HG02610 (cell line): ENCODE data around the gene ADAP2.
A peak's percentile ranks its signal among the peaks of the same experiment; 100 is the strongest.
"Not testable (repeated sequence)": the region's sequence is repeated elsewhere in the genome, so short reads cannot be mapped to it uniquely, and the experiment has no call there.

Source experiments
- ATAC-seq: cut with Tn5 transposase; IDR thresholded peaks from one replicate; pipeline ENCODE4 v1.9.1; 2021; ENCODE audit warnings: mild to moderate bottlenecking, moderate library complexity; ENCODE audit not compliant: unreplicated experiment

The ADAP2 gene

GRCh38 chr17:30965686-30966085 is 43.9 kb downstream of the ADAP2 start:
- ATAC-seq = no peak

GRCh38 chr17:30967911-30968310 is 46.2 kb downstream of the ADAP2 start:
- not testable (repeated sequence) for ATAC-seq

- peak; percentile 6 for ATAC-seq
Observed at GRCh38 chr17:30969989-30970830, 48.5 kb downstream of the ADAP2 start.

- ATAC-seq = peak; percentile 61
Observed at GRCh38 chr17:30970831-30971567, 49.3 kb downstream of the ADAP2 start, which contains the start of gene RNF135. RNF135 (plus strand) TSS chr17:30971039; CDS start chr17:30971074, 35 bp downstream.

- no peak for ATAC-seq
Observed at GRCh38 chr17:30975042-30975820, 53.5 kb downstream of the ADAP2 start.

GRCh38 chr17:30979919-30980318 is 58.2 kb downstream of the ADAP2 start:
- ATAC-seq = not testable (repeated sequence)

GRCh38 chr17:30981531-30982519 is 60.1 kb downstream of the ADAP2 start:
- ATAC-seq = no peak

- no peak for ATAC-seq
Observed at GRCh38 chr17:30982855-30983254, 61.1 kb downstream of the ADAP2 start.

GRCh38 chr17:30990458-30990857 is 68.7 kb downstream of the ADAP2 start:
- no peak for ATAC-seq

- ATAC-seq = no peak
Observed at GRCh38 chr17:30992551-30992950, 70.8 kb downstream of the ADAP2 start.

GRCh38 chr17:30995347-30995746 is 73.6 kb downstream of the ADAP2 start:
- ATAC-seq = no peak

- no peak for ATAC-seq
Observed at GRCh38 chr17:30996486-30996885, 74.7 kb downstream of the ADAP2 start.

GRCh38 chr17:30997270-30997669 is 75.5 kb downstream of the ADAP2 start:
- ATAC-seq = no peak

GRCh38 chr17:30997842-30998241 is 76.1 kb downstream of the ADAP2 start:
- ATAC-seq = no peak

- ATAC-seq = no peak
Observed at GRCh38 chr17:31002047-31002446, 80.3 kb downstream of the ADAP2 start.

- no peak for ATAC-seq
Observed at GRCh38 chr17:31003225-31003866, 81.6 kb downstream of the ADAP2 start.

GRCh38 chr17:31004160-31004559 is 82.4 kb downstream of the ADAP2 start:
- no peak for ATAC-seq

GRCh38 chr17:31007695-31008373 is 86.1 kb downstream of the ADAP2 start:
- no peak for ATAC-seq
